HFF-Myc (cell line): ENCODE data around the gene LHX8.

Experiments
- DNase-seq: peaks from one replicate; pipeline ENCODE4 v3.0.0-alpha.2; 2011; ENCODE audit warnings: low read depth; ENCODE audit errors: extremely low read depth
- H3K4me3 ChIP-seq: replicated peaks from 2 replicates; pipeline ENCODE4 v1.5.1; 2011; ENCODE audit warnings: low read depth, mild to moderate bottlenecking, control low read depth, low read length
- TF ChIP-seq, protein P1 (sequence below): IDR thresholded peaks from 2 replicates; pipeline ENCODE4 v1.5.1; 2012; ENCODE audit warnings: mild to moderate bottlenecking, low read depth, low read length, control low read depth; ENCODE audit errors: missing control alignments

The LHX8 gene

DNA sequence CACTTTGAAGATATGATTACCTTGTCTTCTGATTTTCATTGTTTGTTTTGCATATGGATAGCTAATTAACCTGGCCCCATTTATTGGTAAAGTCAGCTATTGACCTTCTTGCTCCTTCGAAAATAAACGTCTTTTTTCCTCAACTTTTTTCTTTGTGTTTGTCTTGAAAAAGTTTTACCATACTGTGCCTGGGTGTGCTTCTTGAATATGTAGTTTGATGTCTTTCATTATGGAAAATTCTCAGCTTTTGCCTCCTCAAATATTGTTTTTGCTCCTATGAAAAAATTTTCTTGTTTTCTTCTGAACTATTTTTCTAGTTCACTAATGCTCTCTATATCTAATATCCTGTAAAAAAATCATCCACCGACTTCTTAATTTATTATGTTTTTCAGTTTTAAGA is 25.0 kb downstream of the LHX8 start:
- no peak for DNase-seq

DNA sequence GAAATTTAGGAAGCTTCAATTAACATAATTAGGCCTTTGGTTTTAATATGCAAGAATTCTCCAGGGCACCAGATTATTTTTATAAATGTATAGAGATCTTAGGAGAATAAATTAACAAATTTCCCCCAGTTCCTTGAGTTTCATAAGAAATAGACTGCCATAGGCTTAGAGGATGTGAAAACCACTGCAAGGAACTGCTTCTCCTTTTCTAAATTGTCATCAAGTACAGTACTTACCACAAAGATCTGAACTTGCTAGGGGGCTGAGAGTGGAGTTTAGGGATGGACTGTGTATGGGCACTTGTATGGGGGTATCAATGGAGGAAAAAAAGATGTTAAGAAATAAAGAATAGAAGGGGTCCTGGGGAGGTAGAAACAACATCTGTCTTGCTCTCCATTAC is 31.1 kb downstream of the LHX8 start:
- TF ChIP-seq, protein P1, sequence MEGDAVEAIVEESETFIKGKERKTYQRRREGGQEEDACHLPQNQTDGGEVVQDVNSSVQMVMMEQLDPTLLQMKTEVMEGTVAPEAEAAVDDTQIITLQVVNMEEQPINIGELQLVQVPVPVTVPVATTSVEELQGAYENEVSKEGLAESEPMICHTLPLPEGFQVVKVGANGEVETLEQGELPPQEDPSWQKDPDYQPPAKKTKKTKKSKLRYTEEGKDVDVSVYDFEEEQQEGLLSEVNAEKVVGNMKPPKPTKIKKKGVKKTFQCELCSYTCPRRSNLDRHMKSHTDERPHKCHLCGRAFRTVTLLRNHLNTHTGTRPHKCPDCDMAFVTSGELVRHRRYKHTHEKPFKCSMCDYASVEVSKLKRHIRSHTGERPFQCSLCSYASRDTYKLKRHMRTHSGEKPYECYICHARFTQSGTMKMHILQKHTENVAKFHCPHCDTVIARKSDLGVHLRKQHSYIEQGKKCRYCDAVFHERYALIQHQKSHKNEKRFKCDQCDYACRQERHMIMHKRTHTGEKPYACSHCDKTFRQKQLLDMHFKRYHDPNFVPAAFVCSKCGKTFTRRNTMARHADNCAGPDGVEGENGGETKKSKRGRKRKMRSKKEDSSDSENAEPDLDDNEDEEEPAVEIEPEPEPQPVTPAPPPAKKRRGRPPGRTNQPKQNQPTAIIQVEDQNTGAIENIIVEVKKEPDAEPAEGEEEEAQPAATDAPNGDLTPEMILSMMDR = no peak
- no peak for DNase-seq
- no peak overlapping the region for H3K4me3 ChIP-seq

More for the DNA sequence above, 25.0 kb downstream of the LHX8 start:
- TF ChIP-seq, protein P1 = no peak
- H3K4me3 ChIP-seq = no peak overlapping the region

DNA sequence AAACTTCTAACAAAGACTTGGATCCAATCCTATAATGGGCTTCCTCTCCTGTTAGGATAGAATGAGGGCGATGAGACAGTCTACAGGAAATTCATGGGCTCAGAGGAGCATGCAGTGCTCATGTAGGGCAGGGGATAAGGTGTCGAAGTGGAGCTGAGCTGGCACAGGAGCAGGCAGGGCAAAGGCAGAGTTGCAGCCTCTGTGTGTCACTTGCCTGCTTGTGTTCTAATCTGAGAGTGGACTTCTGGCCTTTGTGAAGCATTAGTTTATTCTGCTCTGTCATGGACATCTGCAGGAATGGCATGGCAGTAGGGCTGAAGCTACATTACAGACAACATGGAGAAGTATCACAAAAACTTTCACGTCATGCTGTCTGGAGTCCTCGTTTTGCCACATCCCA is 32.6 kb downstream of the LHX8 start:
- TF ChIP-seq, protein P1 = no peak
- no peak overlapping the region for H3K4me3 ChIP-seq
- DNase-seq = no peak

DNA sequence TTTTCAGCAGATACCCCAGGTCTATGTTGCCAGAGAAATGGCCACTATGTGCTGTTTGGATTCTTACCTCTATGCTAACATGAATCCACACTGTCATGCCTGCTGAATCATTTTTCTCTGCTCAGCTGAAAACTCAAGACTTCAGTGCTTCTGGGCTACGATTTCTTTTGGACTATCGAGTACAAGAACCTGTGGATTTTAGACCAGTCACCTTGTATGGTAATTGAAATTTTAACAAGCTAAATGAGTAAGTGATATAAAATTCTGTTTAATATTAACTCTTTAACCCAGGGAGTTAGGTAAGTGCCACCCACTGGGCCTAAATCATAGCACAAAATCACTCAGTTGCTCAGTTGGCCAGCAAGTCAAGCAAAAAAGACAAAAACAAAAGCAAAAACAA is 35.8 kb downstream of the LHX8 start:
- H3K4me3 ChIP-seq = no peak overlapping the region
- TF ChIP-seq, protein P1 = no peak
- DNase-seq = no peak

DNA sequence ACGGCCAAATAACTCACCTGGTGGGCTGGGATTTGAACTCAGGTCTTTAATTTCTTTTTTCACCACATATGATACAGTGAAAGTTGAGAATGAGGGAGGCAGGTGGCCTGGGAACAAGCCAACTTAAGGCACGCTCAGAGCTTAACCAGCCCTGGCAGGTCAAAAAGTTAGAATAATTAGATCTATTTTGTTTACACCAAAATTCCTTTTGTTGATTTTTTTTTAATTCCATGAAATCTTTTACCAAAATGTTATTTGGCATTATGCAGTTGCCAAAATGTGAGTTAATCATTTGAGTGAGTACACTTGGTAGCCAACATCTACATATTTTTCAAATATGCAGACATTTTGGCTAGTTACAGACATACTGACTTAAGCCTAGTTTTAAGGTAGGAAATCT is 36.8 kb downstream of the LHX8 start:
- no peak overlapping the region for H3K4me3 ChIP-seq
- TF ChIP-seq, protein P1 = no peak
- DNase-seq = no peak

DNA sequence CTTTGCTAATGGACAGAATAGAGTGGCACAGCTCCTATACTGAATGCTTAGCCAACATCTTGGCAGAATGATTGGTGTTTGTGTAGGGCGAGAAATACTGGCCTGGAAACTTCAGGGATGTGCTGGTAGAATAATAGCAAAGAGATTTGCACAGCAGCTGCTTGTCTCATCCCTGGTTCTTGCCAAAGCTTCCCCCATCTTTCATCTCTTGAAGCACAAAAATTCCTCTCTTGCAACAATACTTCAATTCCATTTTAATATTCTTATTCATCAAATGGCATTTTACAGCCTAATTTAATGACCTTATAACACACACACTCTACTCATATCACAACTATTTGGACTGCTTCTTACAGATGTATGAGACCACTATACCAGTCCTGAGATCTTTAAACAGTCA is 37.7 kb downstream of the LHX8 start:
- no peak for DNase-seq
- H3K4me3 ChIP-seq = no peak overlapping the region
- TF ChIP-seq, protein P1 = no peak

DNA sequence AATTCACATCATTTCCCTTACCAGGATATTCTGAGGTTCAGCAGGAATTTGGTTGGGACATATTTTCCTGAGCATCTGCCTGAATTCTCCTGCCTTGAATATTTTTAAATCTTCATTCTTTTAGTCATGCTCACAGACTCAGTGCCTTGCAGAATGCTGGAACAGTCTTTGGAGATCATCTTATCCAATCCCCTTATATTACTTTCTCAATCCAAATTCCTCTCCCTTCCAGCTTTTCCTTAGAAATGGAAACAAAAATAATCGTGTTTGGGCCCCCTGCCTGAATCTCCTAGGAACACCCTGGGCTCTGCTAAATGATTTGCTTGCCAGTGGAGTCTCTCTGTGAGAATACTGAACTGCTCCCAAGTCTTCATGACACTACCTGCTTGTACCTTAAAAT is 38.4 kb downstream of the LHX8 start:
- TF ChIP-seq, protein P1 = no peak
- no peak for DNase-seq

More for the DNA sequence above, 38.4 kb downstream of the LHX8 start:
- no peak overlapping the region for H3K4me3 ChIP-seq
